GM21576 (cell line): ENCODE results near the gene KRTAP4-1.
"Not testable (repeated sequence)": the region's sequence is repeated elsewhere in the genome, so short reads cannot be mapped to it uniquely, and the experiment has no call there.

Experiments
- ATAC-seq: cut with Tn5 transposase; IDR thresholded peaks from one replicate; pipeline ENCODE4 v1.9.1; 2021; ENCODE audit warnings: mild to moderate bottlenecking, moderate library complexity; ENCODE audit not compliant: unreplicated experiment

The KRTAP4-1 gene

GRCh38 chr17:41184480-41184961 lies at the start of gene KRTAP4-1:
KRTAP4-1 (minus strand) TSS chr17:41184911; CDS start chr17:41184854, 57 bp downstream.
- ATAC-seq = no peak

GRCh38 chr17:41232399-41233105 lies 47.8 kb upstream of the KRTAP4-1 start, which contains the start of gene KRTAP9-3:
KRTAP9-3 (plus strand) TSS chr17:41232449; CDS start chr17:41232502, 53 bp downstream.
- ATAC-seq = not testable (repeated sequence)

- no peak for ATAC-seq
Observed at GRCh38 chr17:41231731-41232130, 47.0 kb upstream of the KRTAP4-1 start.

- no peak for ATAC-seq
Observed at GRCh38 chr17:41230094-41230493, 45.4 kb upstream of the KRTAP4-1 start.

GRCh38 chr17:41226598-41227095 lies 41.9 kb upstream of the KRTAP4-1 start, which contains the start of gene KRTAP9-2:
KRTAP9-2 (plus strand) TSS chr17:41226648; CDS start chr17:41226655, 7 bp downstream.
- ATAC-seq = not testable (repeated sequence)

GRCh38 chr17:41226051-41226450 lies 41.3 kb upstream of the KRTAP4-1 start:
- no peak for ATAC-seq

- no peak for ATAC-seq
Observed at GRCh38 chr17:41223821-41224220, 39.1 kb upstream of the KRTAP4-1 start.

- no peak for ATAC-seq
Observed at GRCh38 chr17:41215681-41216080, 31.0 kb upstream of the KRTAP4-1 start.

GRCh38 chr17:41212524-41213169 lies 27.9 kb upstream of the KRTAP4-1 start:
- ATAC-seq = no peak

- ATAC-seq = no peak
Observed at GRCh38 chr17:41211845-41212466, 27.2 kb upstream of the KRTAP4-1 start.

- ATAC-seq = no peak
Observed at GRCh38 chr17:41199421-41200078, 14.8 kb upstream of the KRTAP4-1 start.

- no peak for ATAC-seq
Observed at GRCh38 chr17:41196068-41196467, 11.4 kb upstream of the KRTAP4-1 start.

- no peak for ATAC-seq
Observed at GRCh38 chr17:41190328-41190727, 5.6 kb upstream of the KRTAP4-1 start.

GRCh38 chr17:41189837-41190318 lies 5.2 kb upstream of the KRTAP4-1 start, which contains the start of gene KRTAP9-1:
KRTAP9-1 (plus strand) TSS chr17:41189887; CDS start chr17:41189887, 0 bp downstream.
- ATAC-seq = not testable (repeated sequence)

- no peak for ATAC-seq
Observed at GRCh38 chr17:41186872-41187271, 2.2 kb upstream of the KRTAP4-1 start.

- no peak for ATAC-seq
Observed at GRCh38 chr17:41185001-41185400, 290 bp upstream of the KRTAP4-1 start.

GRCh38 chr17:41178843-41179616 lies 5.7 kb downstream of the KRTAP4-1 start:
- no peak for ATAC-seq

- ATAC-seq = no peak
Observed at GRCh38 chr17:41178341-41178740, 6.4 kb downstream of the KRTAP4-1 start.

GRCh38 chr17:41177727-41178271 lies 6.9 kb downstream of the KRTAP4-1 start, which contains the start of gene KRTAP4-2:
KRTAP4-2 (minus strand) TSS chr17:41178221; CDS start chr17:41178164, 57 bp downstream.
- ATAC-seq = no peak
